ENCODE data around the gene ICAM4. TPM values are rescaled to one million over a fixed set of nuclear protein-coding genes. Genes with fewer than 3 reads are reported as not detected.

ICAM4 gene
- total and polyA plus RNA-seq, 2 of the 13 experiments (the other 11 are each of a cell fraction or from before 2014, with no cell fraction given) = 2.9 to 4.0 TPM

- Histone ChIP-seq H3K4me1 (ENCODE audit: insufficient read depth, low read length) (peaks cover 17% of the 10 kb centered on the region), H2AFZ (ENCODE audit: low read length) (no peak overlapping the region), H3K27me3 (ENCODE audit: control insufficient read depth in 1 of 2, insufficient read depth in 2 of 2, low read length in 2 of 2) (no peaks in the 10 kb centered on the region; a peak in 1 of 5 replicates), H4K20me1 (ENCODE audit: insufficient read depth, low read length) (no peaks in the 10 kb centered on the region; the same call in 1 of the 2 replicates), H3K9me3 (ENCODE audit: low read length) (no peaks in the 10 kb centered on the region), H3K79me2 (ENCODE audit: insufficient read depth, low read length) (peaks cover 5% of the 10 kb centered on the region), H3K9ac (ENCODE audit: insufficient read depth, low read depth, low read length) (no peak overlapping the region), H3K27ac (ENCODE audit: extremely low read length, insufficient read depth, low read length) (no peak overlapping the region), H3K4me3 (replicated peaks in 1 of 3; ENCODE audit: insufficient read depth in 1 of 3, low read depth in 2 of 3, low read length in 3 of 3) (no peak overlapping the region; a peak in 1 of 6 replicates), H3K36me3 (replicated peaks in 1 of 2; ENCODE audit: control insufficient read depth in 1 of 2, insufficient read depth in 2 of 2, low read length in 2 of 2) (peaks cover 13 to 35% of the 10 kb centered on the region in 2 experiments), H3K4me2 (ENCODE audit: low read depth, low read length) (peak overlapping the region; percentile 88; the same call in 1 of the 2 replicates)
- ChIA-PET CTCF (ENCODE audit: low intra/inter-chr PET ratio, low total read pairs) (no interaction called here), POLR2A (interaction anchor here (1.3 to 5.1 kb wide), 4 partner anchors 16 to 64 kb away, joined by 3 to 24 read pairs (median 4); partner anchors contain the start of genes ICAM4, RAVER1 and TYK2)
- intact Hi-C loops (cut with micrococcal nuclease; ENCODE audit: unreplicated experiment) (no loop called here), in situ Hi-C loops (cut with HindIII; ENCODE audit: extremely low pct_ligation_motif_present, low pct_unique_long_range_greater_than_20kb) (no loop called here)
- BruUV-seq (replicated peaks) = TSS peak; percentile 33
- TF ChIP-seq POLR2AphosphoS2 (IDR thresholded peaks at IDR 0.05; ENCODE audit: low read depth, low read length) (peak; percentile 17; the same call in 1 of the 2 replicates), HIVEP1 (CRISPR knock-in tag; IDR thresholded peaks at IDR 0.05) (peak; percentile 3; the same call in 1 of the 2 replicates), ZNF543 (CRISPR knock-in tag; IDR thresholded peaks at IDR 0.05) (no peak), HNRNPH1 (optimal IDR thresholded peaks at IDR 0.05; ENCODE audit: low read depth, low read length) (no peak), KDM3A (CRISPR knock-in tag; IDR thresholded peaks at IDR 0.05; ENCODE audit: low read depth) (no peak), ZNF564 (CRISPR knock-in tag; IDR thresholded peaks at IDR 0.05) (no peak), IRX3 (CRISPR knock-in tag; IDR thresholded peaks at IDR 0.05; ENCODE audit: borderline replicate concordance, low read depth) (peak; percentile 3; the same call in 1 of the 2 replicates), CREBL2 (CRISPR knock-in tag; IDR thresholded peaks at IDR 0.05; ENCODE audit: borderline replicate concordance) (no peak), ZNF24 (IDR thresholded peaks at IDR 0.05) (no peak), ETS1 (CRISPR knock-in tag; IDR thresholded peaks at IDR 0.05) (no peak), ZNF318 (CRISPR knock-in tag; IDR thresholded peaks at IDR 0.05) (no peak), POLR2G (IDR thresholded peaks at IDR 0.05; ENCODE audit: low read depth, low read length) (no peak)
- 88% methylated on average over 16 of the region's 19 CpGs for WGBS (ENCODE audit: low lambda C conversion rate)
- FAIRE-seq = no peak
- peak; percentile 15 for ATAC-seq
- DNase-seq (ENCODE audit: low spot score) = no peak
Measured at GRCh38 chr19:10316229-10317044, 29.7 kb downstream of the ICAM4 start.
